GM23338 (cell line): ENCODE measurements around the gene CYSRT1. TPM values are rescaled to one million over a fixed set of nuclear protein-coding genes. Genes with fewer than 3 reads are reported as not detected.

Experiments used
- ATAC-seq: fragments of 200-7000 bp; cut with Tn5 transposase; 3 replicates; pipeline ENCODE4 v1.9.1; 2020
- DNase-seq: peaks from one replicate; pipeline ENCODE4 v3.0.0-alpha.2; 2015; ENCODE audit warnings: low spot score
- H2AFZ ChIP-seq: fragments of 200-600 bp; sonication (generic); 2 replicates; pipeline ENCODE4 v1.8.0; 2016; ENCODE audit warnings: antibody characterized with exemption, mild to moderate bottlenecking, moderate library complexity
- H3F3A ChIP-seq: fragments of 200-600 bp; sonication (generic); replicated peaks from 2 replicates; pipeline ENCODE4 v1.8.0; 2017; ENCODE audit warnings: antibody characterized with exemption, mixed run types, low read depth
- H3K27ac ChIP-seq: fragments of 200-600 bp; sonication (generic); 2 replicates; pipeline ENCODE4 v1.6.1; 2016; ENCODE audit warnings: low read depth
- H3K27me3 ChIP-seq: fragments of 200-600 bp; sonication (generic); 2 replicates; pipeline ENCODE4 v1.8.0; 2016; ENCODE audit warnings: mild to moderate bottlenecking, mixed run types, moderate library complexity; ENCODE audit not compliant: insufficient read depth
- H3K36me3 ChIP-seq: fragments of 200-600 bp; sonication (generic); 2 replicates; pipeline ENCODE4 v1.8.0; 2016; ENCODE audit warnings: mild to moderate bottlenecking; ENCODE audit not compliant: insufficient read depth
- H3K4me1 ChIP-seq: fragments of 200-600 bp; sonication (generic); 2 replicates; pipeline ENCODE4 v1.8.0; 2016; ENCODE audit warnings: mild to moderate bottlenecking, moderate library complexity; ENCODE audit not compliant: insufficient read depth
- H3K4me2 ChIP-seq: fragments of 200-600 bp; sonication (generic); 2 replicates; pipeline ENCODE4 v1.7.1; 2017; ENCODE audit warnings: mixed run types
- H3K4me3 ChIP-seq: fragments of 200-600 bp; sonication (generic); 2 replicates; pipeline ENCODE4 v1.6.1; 2016; ENCODE audit warnings: mixed run types
- H3K79me2 ChIP-seq: fragments of 200-600 bp; sonication (generic); replicated peaks from 2 replicates; pipeline ENCODE4 v1.8.0; 2017; ENCODE audit warnings: mild to moderate bottlenecking; ENCODE audit not compliant: insufficient read depth
- H3K9me2 ChIP-seq: fragments of 200-600 bp; sonication (generic); 2 replicates; pipeline ENCODE4 v1.8.0; 2017; ENCODE audit not compliant: insufficient read depth
- H4K20me1 ChIP-seq: fragments of 200-600 bp; sonication (generic); replicated peaks from 2 replicates; pipeline ENCODE4 v1.8.0; 2017; ENCODE audit warnings: mild to moderate bottlenecking; ENCODE audit not compliant: insufficient read depth
- H3K27ac Mint-ChIP-seq: 2 replicates; pipeline ENCODE4 v1.8.0; 2020; ENCODE audit warnings: inconsistent platforms, mild to moderate bottlenecking, moderate library complexity, mixed read lengths
- H3K27me3 Mint-ChIP-seq: 3 replicates; pipeline ENCODE4 v1.8.0; 2022; ENCODE audit warnings: low read depth, mild to moderate bottlenecking, moderate library complexity, mixed read lengths, inconsistent platforms; ENCODE audit not compliant: insufficient read depth, poor library complexity
- H3K36me3 Mint-ChIP-seq: 3 replicates; pipeline ENCODE4 v1.8.0; 2021; ENCODE audit warnings: low read depth, mild to moderate bottlenecking, inconsistent platforms, moderate library complexity, mixed read lengths
- H3K4me1 Mint-ChIP-seq: 3 replicates; pipeline ENCODE4 v1.8.0; 2020; ENCODE audit warnings: mild to moderate bottlenecking, inconsistent platforms, mixed read lengths
- H3K4me3 Mint-ChIP-seq: 3 replicates; pipeline ENCODE4 v1.8.0; 2021; ENCODE audit warnings: moderate library complexity, mild to moderate bottlenecking, inconsistent platforms, mixed read lengths
- H3K9me3 Mint-ChIP-seq: 3 replicates; pipeline ENCODE4 v1.8.0; 2020; ENCODE audit warnings: moderate library complexity, mild to moderate bottlenecking, inconsistent platforms, mixed read lengths
- CREB1 ChIP-seq: fragments of 250-450 bp; sonication (Bioruptor Pico); IDR thresholded peaks from 2 replicates; pipeline ENCODE4 v1.5.0; 2020; ENCODE audit warnings: low read depth, mild to moderate bottlenecking, moderate library complexity
- CTCF ChIP-seq, 2 experiments: fragments of 200-600 bp in 1 of 2; sonication (generic) in 1 of 2; conservative IDR thresholded peaks; 2 replicates each; pipeline versions ENCODE4 v1.5.1 to v1.6.1; 2016 to 2017; ENCODE audit warnings: antibody characterized with exemption in 2 of 2, low read depth in 2 of 2, mild to moderate bottlenecking in 2 of 2, moderate library complexity in 1 of 2
- ETS1 ChIP-seq: IDR thresholded peaks from 2 replicates; pipeline ENCODE4 v1.6.1; 2016; ENCODE audit warnings: antibody characterized with exemption
- EZH2 ChIP-seq: fragments of 200-600 bp; sonication (generic); IDR thresholded peaks from one replicate; pipeline ENCODE4 v1.8.0; 2017; ENCODE audit warnings: antibody characterized with exemption, mild to moderate bottlenecking, low read depth; ENCODE audit not compliant: unreplicated experiment
- EZH2phosphoT487 ChIP-seq: fragments of 200-600 bp; sonication (generic); IDR thresholded peaks from one replicate; pipeline ENCODE4 v1.8.1; 2018; ENCODE audit warnings: antibody characterized with exemption; ENCODE audit not compliant: unreplicated experiment
- JUNB ChIP-seq: IDR thresholded peaks from one replicate; pipeline ENCODE4 v1.6.1; 2016; ENCODE audit warnings: antibody characterized with exemption; ENCODE audit not compliant: unreplicated experiment
- NANOG ChIP-seq: IDR thresholded peaks from 2 replicates; pipeline ENCODE4 v1.6.1; 2016; ENCODE audit warnings: antibody characterized with exemption, borderline replicate concordance
- POLR2AphosphoS5 ChIP-seq: IDR thresholded peaks from 2 replicates; pipeline ENCODE4 v1.6.1; 2016; ENCODE audit warnings: antibody characterized with exemption, low read depth
- REST ChIP-seq: IDR thresholded peaks from one replicate; pipeline ENCODE4 v1.6.1; 2018; ENCODE audit warnings: antibody characterized with exemption; ENCODE audit not compliant: unreplicated experiment
- STAT1 ChIP-seq: IDR thresholded peaks from one replicate; pipeline ENCODE4 v1.6.1; 2016; ENCODE audit warnings: antibody characterized with exemption; ENCODE audit not compliant: unreplicated experiment
- ZNF114 ChIP-seq: fragments of 250-450 bp; sonication (Bioruptor Pico); IDR thresholded peaks from 2 replicates; pipeline ENCODE4 v1.5.0; 2020; ENCODE audit warnings: mild to moderate bottlenecking, moderate library complexity
- ZNF331 ChIP-seq: fragments of 250-450 bp; sonication (Bioruptor Pico); IDR thresholded peaks from 2 replicates; pipeline ENCODE4 v1.5.0; 2020; ENCODE audit warnings: low read depth, mild to moderate bottlenecking, moderate library complexity
- polyA plus RNA-seq: library from polyadenylated mRNA; unstranded; fragments of >200 nt; fragmentation: Nextera tagmentation; extraction: Ambion mirVana; gene quantifications from 2 replicates; pipeline ENCODE4 v1.2.1, GENCODE V29; 2016
- total RNA-seq: library from RNA; depleted of rRNA; stranded (reverse); fragments of >200 nt; shearing (Covaris generic); gene quantifications from 2 replicates; pipeline ENCODE4 v1.2.3, GENCODE V29; 2014
- TF ChIP-seq, protein P1 (sequence below): fragments of 250-450 bp; sonication (Bioruptor Pico); IDR thresholded peaks from 2 replicates; pipeline ENCODE4 v1.5.0; 2020; ENCODE audit warnings: mild to moderate bottlenecking, moderate library complexity

Gene CYSRT1
- total and polyA plus RNA-seq, 2 experiments from 2014 or later, result 2.0 to 3.2 TPM

DNA sequence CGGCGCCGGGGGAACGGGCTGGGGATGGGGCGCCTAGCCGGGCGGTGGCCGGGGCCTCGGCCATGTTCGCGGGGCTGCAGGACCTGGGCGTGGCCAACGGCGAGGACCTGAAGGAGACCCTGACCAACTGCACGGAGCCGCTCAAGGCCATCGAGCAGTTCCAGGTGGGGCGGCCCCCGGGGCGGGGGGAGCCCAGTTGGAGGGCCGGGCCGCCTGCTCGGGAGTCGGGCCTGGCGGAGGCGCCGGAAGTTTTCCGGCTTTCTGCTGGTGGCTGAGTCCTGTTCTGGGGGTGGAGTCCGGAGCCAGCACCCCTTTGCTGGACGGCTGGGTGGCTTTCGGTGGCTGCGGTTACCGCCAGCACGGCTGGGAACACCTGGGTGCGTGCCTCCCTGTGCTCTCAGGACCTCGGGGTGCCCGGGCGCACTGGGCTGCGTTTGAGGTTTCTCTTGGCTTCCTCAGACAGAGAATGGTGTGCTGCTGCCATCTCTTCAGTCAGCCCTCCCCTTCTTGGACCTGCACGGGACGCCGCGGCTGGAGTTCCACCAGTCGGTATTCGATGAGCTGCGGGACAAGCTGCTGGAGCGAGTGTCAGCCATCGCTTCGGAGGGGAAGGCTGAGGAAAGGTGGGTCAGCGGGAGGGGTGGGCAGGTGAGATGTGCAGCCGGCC lies 30.6 kb downstream of the CYSRT1 start:
- Histone ChIP-seq H4K20me1 (no peaks in the 10 kb centered on the region; the same call in 1 of the 2 replicates), H3K4me1 (peaks cover 13% of the 10 kb centered on the region; the same call in 1 of the 2 replicates), H3K36me3 (peaks cover 9% of the 10 kb centered on the region), H3K4me3 (peak overlapping the region; percentile 96), H3F3A (peaks cover 12% of the 10 kb centered on the region), H3K9me2 (no peaks in the 10 kb centered on the region), H3K79me2 (peaks cover 24% of the 10 kb centered on the region), H3K4me2 (peak overlapping the region; percentile 94), H3K27ac (no peak overlapping the region), H2AFZ (no peak overlapping the region), H3K27me3 (peaks cover 4% of the 10 kb centered on the region; the same call in 1 of the 2 replicates)
- peaks cover 8% of the 10 kb centered on the region for H3K4me1 Mint-ChIP-seq
- TF ChIP-seq CTCF (conservative IDR thresholded peaks at IDR 0.05; ENCODE audit: low read depth in 2 of 2), result no peak
- no peak for TF ChIP-seq NANOG
- no peak for TF ChIP-seq ZNF331 (CRISPR knock-in tag)
- TF ChIP-seq POLR2AphosphoS5, result no peak
- TF ChIP-seq REST, result no peak
- TF ChIP-seq EZH2, result no peak
- TF ChIP-seq, protein P1, sequence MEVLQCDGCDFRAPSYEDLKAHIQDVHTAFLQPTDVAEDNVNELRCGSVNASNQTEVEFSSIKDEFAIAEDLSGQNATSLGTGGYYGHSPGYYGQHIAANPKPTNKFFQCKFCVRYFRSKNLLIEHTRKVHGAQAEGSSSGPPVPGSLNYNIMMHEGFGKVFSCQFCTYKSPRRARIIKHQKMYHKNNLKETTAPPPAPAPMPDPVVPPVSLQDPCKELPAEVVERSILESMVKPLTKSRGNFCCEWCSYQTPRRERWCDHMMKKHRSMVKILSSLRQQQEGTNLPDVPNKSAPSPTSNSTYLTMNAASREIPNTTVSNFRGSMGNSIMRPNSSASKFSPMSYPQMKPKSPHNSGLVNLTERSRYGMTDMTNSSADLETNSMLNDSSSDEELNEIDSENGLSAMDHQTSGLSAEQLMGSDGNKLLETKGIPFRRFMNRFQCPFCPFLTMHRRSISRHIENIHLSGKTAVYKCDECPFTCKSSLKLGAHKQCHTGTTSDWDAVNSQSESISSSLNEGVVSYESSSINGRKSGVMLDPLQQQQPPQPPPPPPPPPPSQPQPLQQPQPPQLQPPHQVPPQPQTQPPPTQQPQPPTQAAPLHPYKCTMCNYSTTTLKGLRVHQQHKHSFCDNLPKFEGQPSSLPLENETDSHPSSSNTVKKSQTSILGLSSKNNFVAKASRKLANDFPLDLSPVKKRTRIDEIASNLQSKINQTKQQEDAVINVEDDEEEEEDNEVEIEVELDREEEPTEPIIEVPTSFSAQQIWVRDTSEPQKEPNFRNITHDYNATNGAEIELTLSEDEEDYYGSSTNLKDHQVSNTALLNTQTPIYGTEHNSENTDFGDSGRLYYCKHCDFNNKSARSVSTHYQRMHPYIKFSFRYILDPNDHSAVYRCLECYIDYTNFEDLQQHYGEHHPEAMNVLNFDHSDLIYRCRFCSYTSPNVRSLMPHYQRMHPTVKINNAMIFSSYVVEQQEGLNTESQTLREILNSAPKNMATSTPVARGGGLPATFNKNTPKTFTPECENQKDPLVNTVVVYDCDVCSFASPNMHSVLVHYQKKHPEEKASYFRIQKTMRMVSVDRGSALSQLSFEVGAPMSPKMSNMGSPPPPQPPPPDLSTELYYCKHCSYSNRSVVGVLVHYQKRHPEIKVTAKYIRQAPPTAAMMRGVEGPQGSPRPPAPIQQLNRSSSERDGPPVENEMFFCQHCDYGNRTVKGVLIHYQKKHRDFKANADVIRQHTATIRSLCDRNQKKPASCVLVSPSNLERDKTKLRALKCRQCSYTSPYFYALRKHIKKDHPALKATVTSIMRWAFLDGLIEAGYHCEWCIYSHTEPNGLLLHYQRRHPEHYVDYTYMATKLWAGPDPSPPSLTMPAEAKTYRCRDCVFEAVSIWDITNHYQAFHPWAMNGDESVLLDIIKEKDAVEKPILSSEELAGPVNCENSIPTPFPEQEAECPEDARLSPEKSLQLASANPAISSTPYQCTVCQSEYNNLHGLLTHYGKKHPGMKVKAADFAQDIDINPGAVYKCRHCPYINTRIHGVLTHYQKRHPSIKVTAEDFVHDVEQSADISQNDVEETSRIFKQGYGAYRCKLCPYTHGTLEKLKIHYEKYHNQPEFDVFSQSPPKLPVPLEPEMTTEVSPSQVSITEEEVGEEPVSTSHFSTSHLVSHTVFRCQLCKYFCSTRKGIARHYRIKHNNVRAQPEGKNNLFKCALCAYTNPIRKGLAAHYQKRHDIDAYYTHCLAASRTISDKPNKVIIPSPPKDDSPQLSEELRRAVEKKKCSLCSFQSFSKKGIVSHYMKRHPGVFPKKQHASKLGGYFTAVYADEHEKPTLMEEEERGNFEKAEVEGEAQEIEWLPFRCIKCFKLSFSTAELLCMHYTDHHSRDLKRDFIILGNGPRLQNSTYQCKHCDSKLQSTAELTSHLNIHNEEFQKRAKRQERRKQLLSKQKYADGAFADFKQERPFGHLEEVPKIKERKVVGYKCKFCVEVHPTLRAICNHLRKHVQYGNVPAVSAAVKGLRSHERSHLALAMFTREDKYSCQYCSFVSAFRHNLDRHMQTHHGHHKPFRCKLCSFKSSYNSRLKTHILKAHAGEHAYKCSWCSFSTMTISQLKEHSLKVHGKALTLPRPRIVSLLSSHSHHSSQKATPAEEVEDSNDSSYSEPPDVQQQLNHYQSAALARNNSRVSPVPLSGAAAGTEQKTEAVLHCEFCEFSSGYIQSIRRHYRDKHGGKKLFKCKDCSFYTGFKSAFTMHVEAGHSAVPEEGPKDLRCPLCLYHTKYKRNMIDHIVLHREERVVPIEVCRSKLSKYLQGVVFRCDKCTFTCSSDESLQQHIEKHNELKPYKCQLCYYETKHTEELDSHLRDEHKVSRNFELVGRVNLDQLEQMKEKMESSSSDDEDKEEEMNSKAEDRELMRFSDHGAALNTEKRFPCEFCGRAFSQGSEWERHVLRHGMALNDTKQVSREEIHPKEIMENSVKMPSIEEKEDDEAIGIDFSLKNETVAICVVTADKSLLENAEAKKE (CRISPR knock-in tag), result no peak
- TF ChIP-seq EZH2phosphoT487, result no peak
- TF ChIP-seq JUNB, result no peak
- no peak for TF ChIP-seq CREB1
- no peak for TF ChIP-seq ZNF114 (CRISPR knock-in tag)
- TF ChIP-seq STAT1, result no peak
- no peak; the same call in 1 of the 2 replicates for TF ChIP-seq ETS1
- ATAC-seq (peak; percentile 29), DNase-seq (peak; percentile 67)
- no peaks in the 10 kb centered on the region for H3K9me3 Mint-ChIP-seq
- H3K27me3 Mint-ChIP-seq, result peaks cover 16% of the 10 kb centered on the region
- H3K4me3 Mint-ChIP-seq, result peak overlapping the region; percentile 89
- no peak overlapping the region; the same call in 1 of the 2 replicates for H3K27ac Mint-ChIP-seq
- peaks cover 19% of the 10 kb centered on the region; the same call in 2 of the 3 replicates for H3K36me3 Mint-ChIP-seq
